M059J (cell line): ENCODE measurements around the gene JAG1. TPM values are rescaled to one million over a fixed set of nuclear protein-coding genes. Genes with fewer than 3 reads are reported as not detected.

Source experiments
- total RNA-seq: library from RNA; depleted of rRNA; stranded (reverse); fragments of >200 nt; shearing (Covaris generic); gene quantifications from 2 replicates; pipeline ENCODE4 v1.2.3, GENCODE V29; 2014; rRNA removed

The JAG1 gene
- total RNA-seq, 1 experiment from 2014 or later: 14.8 TPM

Other genes with a start within 250 kb of the JAG1 start
- 16.6 and 21.0 TPM in 2 replicates for gene MKKS, start 239.8 kb downstream of the JAG1 start, total RNA-seq
- gene SLX4IP, start 238.7 kb downstream of the JAG1 start, total RNA-seq: 6.4 and 10.3 TPM in 2 replicates